GM21825 (cell line): Measurements from ENCODE around the gene AFF1.

Experiments used
- ATAC-seq: cut with Tn5 transposase; IDR thresholded peaks from one replicate; pipeline ENCODE4 v1.9.1; 2021; ENCODE audit warnings: mild to moderate bottlenecking, moderate library complexity; ENCODE audit not compliant: unreplicated experiment

Gene AFF1

DNA sequence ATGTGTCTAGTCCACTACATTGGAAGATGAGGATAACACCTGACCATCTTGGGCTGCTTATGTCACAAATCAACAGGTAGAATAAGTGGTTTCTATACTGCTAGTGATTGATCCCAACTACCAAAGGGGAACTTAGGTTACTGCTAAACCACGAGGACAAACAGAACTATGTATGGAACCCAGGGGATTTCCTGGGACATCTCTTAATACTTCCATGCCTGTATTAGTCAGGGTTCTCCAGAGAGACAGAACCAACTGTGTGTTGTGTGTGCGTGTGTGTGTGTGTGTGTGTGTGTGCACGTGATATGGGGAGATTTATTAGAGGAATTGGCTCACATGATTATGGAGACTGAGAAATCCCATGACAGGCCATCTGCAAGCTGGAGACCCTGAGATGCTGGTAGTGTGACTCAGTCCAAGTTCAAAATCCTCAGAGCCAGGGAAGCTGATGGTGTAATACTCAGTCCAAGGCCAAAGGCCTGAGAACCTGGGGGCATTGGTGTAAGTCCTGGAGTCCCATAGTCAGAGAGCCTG lies 16.2 kb upstream of the AFF1 start:
- no peak for ATAC-seq

- ATAC-seq, result no peak
Measured at GRCh38 chr4:86919561-86920223, 15.1 kb upstream of the AFF1 start.

DNA sequence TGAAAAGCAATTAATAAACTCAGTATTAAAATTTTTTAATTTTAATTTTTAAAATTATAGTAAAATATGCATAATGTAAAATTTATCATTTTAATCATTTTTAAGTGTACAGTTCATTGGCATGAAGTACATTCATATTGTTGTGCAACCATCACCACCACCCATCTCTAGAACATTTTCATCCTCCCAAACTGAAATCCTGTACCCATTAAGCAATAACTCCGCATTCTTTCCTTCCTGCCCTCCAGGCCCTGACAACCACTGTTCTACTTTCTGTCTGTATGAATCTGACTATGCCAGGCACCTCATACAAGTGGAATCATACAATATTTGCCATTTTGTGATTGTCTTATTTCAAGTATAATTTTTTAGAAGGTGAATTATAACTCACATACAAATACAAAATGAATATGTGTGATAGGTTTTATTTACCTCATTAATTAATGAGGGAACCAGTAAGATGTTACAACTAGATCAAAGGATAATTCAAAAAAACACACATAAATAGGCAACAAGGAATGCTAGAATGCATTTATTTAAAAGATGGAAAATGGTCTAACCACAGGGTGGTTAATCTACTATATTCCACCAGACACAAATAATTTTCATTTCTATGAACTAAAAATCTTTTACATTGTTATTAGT lies 13.1 kb upstream of the AFF1 start:
- ATAC-seq, result no peak

DNA sequence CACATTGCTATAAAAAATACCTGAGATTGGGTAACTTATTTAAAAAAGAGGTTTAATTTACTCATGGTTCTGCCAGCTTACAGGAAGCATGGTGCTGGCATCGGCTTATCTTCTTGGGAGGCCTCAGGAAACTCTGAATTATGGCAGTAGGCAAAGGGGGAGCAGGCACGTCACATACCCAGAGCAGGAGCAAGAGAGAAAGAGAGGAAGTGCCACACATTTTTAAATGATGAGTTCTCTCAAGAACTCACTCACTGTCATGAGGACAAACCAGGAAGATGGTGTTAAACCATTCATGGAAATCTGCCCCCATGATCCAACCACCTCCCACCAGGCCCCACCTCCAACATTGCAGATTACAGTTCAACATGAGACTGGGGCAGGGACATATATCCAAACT lies 10.0 kb upstream of the AFF1 start:
- no peak for ATAC-seq

DNA sequence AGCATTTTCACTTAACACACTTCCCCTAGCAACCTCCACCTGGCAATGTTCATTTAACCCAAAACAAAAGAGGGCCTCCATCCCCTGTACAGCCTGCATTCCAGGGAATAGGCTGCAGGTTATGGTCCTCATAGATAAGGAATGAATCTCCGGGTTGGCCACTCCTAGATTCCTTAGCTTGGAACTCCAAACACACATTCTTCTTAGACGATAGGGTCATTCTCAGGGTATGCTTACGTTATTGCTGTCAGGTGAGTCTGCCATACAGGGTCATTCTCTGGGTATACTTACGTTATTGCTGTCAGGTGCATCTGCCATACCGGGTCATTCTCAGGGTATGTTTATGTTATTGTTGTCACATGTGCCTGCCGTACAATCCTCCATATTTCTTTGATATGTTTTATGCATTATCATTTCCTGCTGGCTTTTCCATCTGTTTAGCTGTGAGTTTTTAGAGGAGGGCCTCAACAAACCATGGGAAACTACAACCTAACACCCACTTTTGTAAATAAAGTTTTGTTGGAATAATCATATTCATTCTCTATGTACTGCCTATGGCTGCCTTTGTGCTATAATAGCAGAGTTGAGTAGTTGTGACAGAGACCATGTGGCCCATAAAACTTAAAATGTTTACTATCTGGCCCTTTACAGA lies 8.2 kb upstream of the AFF1 start:
- no peak for ATAC-seq

GRCh38 chr4:86927843-86928395 lies 6.9 kb upstream of the AFF1 start:
- ATAC-seq, result no peak

GRCh38 chr4:86928400-86929255 lies 6.2 kb upstream of the AFF1 start:
- ATAC-seq, result no peak

GRCh38 chr4:86934147-86934770 lies 552 bp upstream of the AFF1 start:
- ATAC-seq, result no peak

GRCh38 chr4:86935566-86935852 lies 698 bp downstream of the AFF1 start:
- no peak for ATAC-seq

DNA sequence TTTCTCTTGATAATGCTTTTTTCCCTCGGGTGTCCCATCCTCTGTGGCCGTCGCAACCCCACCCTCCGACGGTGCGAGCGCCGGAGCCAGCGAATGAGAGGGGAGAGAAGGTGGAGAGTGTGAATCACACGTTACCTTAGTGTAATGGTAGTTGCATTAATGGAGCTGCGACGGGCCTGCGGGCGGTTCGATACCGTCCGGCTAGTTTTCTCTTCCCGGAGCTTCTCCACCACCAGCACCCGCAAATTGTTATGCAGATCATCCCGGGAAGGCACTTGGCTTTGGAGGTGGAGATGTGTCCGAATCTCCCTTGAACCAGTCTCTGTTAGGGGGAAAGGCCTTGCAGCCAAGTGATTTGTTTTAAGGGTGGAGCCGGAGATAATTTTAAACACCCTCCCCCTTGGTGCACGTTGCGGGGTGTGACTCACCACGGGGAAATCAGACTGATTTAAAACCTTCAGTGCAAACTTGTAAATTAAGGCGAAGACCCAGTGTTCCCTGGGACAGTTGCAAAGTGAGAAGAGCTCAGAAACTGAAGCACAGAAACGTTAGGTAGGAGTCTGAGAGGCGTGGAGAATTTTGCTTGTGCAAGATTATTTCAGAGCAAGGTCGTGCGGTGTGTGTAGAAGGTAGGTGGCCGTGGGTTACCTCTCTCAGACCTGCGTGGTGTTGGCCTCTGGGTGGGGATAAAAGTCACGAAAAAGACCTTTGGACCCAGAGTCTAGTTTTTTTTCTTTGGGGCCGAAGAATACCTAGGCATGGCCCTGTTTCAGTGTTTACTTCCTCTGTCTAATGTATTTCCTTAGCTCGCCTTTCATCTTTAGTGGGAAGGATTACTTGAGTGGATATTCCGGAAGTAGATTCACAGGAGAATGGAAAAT lies 1.3 kb downstream of the AFF1 start:
- ATAC-seq, result peak; percentile 33

- ATAC-seq, result no peak
Measured at GRCh38 chr4:86938771-86939520, 4.1 kb downstream of the AFF1 start.

- peak; percentile 49 for ATAC-seq
Measured at GRCh38 chr4:86939729-86940575, 5.1 kb downstream of the AFF1 start.

- no peak for ATAC-seq
Measured at GRCh38 chr4:86940920-86941460, 6.2 kb downstream of the AFF1 start.

DNA sequence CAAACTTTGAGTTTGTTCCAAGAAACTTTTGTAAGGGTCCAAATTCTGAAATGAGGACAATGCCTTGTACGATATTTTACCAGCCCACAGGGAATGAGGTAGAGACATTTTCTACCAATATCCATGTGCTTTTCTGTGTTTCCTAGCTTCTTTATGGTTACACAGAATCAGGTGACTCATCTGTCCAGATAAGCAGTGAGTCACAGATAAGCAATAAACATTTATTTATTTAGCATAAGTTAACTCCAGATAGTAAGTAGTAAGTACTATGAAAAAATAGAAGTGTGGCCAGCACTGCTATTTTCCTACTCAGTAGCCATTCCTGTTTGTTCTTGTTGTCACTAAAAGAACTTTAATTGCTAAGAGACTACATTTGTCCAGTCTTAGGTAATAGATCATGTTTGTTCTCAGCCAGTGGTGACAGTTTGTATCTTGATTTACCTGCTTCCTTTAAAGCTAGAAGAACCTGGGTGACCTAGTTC lies 7.4 kb downstream of the AFF1 start:
- ATAC-seq, result no peak

DNA sequence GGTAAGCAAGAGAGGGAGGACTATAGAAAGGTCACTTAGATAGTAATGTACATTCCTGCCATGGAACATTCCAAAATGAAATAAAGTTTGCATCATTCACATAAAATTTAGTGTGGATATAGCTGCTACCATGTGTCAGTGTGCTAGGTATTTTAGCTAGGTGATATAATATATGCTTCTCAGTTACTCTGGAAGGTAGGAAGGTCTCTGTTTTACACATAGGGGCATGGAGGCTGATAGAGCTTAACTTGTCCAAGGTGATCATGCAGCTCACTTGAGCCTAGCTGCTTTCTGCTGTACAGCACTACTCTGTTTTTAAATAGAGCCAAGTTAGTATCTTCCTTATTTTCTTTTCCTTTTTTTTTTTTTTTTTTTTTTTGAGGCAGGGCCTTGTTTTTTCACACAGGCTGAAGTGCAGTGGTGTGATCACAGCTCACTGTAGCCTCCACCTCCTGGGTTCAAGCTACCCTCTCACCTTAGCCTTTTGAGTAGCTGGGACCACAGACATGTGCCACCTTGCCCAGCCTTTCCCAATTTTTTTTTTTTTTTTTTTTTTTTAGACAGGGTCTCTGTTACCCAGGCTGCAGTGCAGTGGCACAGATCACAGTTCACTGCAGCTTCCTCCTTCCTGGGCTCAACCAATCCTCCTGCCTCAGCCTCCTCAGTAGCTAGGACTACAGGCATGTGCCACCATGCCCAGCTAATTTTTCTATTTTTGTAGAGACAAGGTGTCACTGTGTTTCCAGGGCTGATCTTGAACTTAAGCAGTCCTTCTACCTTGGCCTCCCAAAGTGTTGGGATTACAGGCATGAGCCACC lies 10.4 kb downstream of the AFF1 start:
- ATAC-seq, result no peak

DNA sequence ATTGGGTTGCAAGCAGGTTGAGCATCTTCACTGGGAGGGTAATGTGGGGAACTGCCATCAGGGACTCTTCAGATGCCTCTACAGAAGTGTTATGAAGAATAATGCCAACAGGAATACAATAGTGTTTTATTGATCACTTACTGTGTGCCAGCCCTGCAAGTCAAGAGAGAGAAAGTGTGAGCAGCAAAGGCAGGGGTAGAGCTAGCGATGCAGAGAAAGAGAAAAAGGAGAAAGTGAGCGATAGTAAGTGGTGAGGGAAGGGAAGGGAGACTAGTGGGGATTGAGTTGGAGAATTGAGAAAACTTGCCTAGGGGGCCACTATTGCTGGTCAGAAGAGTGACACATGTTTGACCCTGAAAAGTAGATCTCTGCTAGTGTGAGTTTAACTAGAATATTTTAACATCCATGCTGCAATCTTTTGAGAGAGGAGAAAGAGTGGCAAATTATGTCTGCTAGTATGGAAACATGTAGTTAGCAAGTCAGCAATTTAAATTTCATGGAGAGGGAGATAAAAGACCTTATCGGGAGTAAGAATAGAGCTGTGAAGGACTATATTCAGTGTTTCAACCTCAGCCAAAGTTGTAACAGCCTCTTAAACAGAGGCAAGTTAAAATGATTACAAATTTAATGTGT lies 12.2 kb downstream of the AFF1 start:
- ATAC-seq, result no peak
